ENCODE measurements around the gene PRDM13. TPM values are rescaled to one million over a fixed set of nuclear protein-coding genes. Genes with fewer than 3 reads are reported as not detected.

Gene PRDM13
- polyA plus RNA-seq (2013, experiment 1 of 4) = not detected
- polyA plus RNA-seq (2013, experiment 2 of 4) = not detected
- polyA plus RNA-seq (2013, experiment 3 of 4) = 0.59 TPM
- 0.41 TPM for polyA plus RNA-seq (2013, experiment 4 of 4)

DNA sequence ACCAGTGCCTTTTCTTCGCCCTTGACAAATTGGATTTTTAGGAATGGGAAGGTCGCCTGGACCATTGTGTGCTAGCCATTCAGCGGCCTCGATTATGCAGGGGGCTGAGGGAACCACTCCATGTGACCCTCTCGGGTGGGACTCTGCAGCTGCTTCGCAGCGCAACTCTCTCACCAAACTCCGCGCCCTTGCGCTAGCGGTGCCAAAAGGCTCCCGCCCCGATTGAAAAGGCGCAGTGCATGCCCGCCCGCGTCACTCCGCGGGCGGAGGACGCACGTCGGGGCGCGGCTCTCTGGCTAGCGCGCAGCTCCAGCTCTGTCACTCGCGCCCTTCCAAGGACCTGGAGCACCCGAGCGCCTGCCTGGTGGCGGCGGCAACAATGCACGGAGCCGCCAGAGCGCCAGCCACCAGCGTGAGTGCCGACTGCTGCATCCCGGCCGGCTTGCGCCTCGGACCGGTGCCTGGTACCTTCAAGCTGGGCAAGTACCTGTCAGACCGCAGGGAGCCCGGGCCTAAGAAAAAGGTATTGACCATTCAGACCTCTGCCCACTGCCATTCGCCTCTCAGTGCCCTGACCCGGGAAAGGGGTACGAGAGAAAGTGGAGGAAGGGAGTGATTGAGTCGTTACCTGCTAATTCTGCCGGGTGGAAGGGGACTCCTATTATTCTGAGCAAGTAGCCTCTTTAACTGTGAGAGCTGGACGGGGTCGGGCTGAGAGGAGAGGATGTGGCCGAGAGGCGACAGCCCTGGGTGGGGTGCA, at the start of gene PRDM13:
Gene PRDM13, plus strand, starts transcription at position 178 of the 760 bp plus-strand sequence. Its CDS starts 202 bp downstream, at position 380.
- Histone ChIP-seq H3K36me3 (ENCODE audit: control insufficient read depth, insufficient read depth, low read length) (no peaks in the 10 kb centered on the region), H3K9me3 (ENCODE audit: control insufficient read depth, low read length) (no peaks in the 10 kb centered on the region), H3K27me3 (ENCODE audit: control insufficient read depth, insufficient read depth, low read length, poor library complexity, severe bottlenecking) (peaks cover 100% of the 10 kb centered on the region), H3K27ac (ENCODE audit: insufficient read depth, low read depth, low read length, poor library complexity, severe bottlenecking) (no peak within 1 kb of the TSS), H3K4me1 (ENCODE audit: control insufficient read depth, insufficient read depth, low read length) (peaks cover 9% of the 10 kb centered on the region), H3K4me3 (ENCODE audit: insufficient read depth, low read depth, low read length) (no peak within 1 kb of the TSS)
- 1 to 2% methylated on average over 54 of the region's 54 CpGs for WGBS, 2 experiments

DNA sequence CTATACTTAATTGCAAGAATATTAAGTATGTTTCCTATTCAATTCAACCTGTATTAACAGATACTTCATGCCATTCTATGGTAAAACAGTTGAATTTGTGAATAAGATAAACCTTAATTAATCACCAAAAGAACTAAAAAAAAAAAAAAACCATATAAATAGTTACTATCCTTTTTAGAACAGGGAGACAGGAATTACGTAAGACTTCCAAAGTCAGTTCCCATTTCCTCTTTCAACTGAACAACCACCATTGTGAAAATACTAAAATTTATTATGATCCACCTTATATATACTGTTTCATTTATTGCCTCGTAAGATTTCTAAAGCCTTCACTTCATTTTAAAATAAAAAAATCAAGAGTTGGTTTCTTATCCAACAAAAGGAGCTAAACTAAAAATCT, 47.6 kb upstream of the PRDM13 start:
- no peaks in the 10 kb centered on the region for H3K27me3 ChIP-seq (ENCODE audit: control insufficient read depth, insufficient read depth, low read length, poor library complexity, severe bottlenecking)
- H3K9me3 ChIP-seq (ENCODE audit: control insufficient read depth, low read length) = no peaks in the 10 kb centered on the region
- peaks cover 21% of the 10 kb centered on the region for H3K36me3 ChIP-seq (ENCODE audit: control insufficient read depth, insufficient read depth, low read length)
- no peaks in the 10 kb centered on the region for H3K4me1 ChIP-seq (ENCODE audit: control insufficient read depth, insufficient read depth, low read length)
- H3K4me3 ChIP-seq (ENCODE audit: insufficient read depth, low read depth, low read length) = no peak overlapping the region
- WGBS, 2 experiments = 94 to 97% methylated on average over 2 of the region's 2 CpGs
- no peak overlapping the region for H3K27ac ChIP-seq (ENCODE audit: insufficient read depth, low read depth, low read length, poor library complexity, severe bottlenecking)

DNA sequence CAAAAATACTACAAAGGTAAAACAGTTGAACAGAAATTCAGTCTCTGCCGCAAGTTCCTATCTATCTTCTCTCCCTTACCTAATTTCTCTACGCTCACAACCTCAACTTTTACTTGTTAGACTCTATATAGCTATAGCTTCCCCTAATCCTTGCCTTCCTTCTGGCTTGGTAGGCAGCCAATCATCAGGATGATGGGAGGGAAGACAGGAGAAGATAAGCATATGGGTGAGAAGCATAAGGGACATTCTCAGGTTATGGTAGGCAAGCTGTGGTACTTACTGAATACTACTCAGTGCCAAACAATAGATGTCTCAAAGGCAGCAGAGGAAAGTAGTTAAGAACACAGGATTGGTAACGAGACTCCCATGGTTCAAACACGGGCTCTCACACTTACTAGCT, 46.0 kb upstream of the PRDM13 start:
- no peaks in the 10 kb centered on the region for H3K4me1 ChIP-seq (ENCODE audit: control insufficient read depth, insufficient read depth, low read length)
- 93 to 97% methylated on average over 3 to 4 of the region's 4 CpGs for WGBS, 2 experiments
- H3K9me3 ChIP-seq (ENCODE audit: control insufficient read depth, low read length) = no peaks in the 10 kb centered on the region
- no peaks in the 10 kb centered on the region for H3K27me3 ChIP-seq (ENCODE audit: control insufficient read depth, insufficient read depth, low read length, poor library complexity, severe bottlenecking)
- H3K36me3 ChIP-seq (ENCODE audit: control insufficient read depth, insufficient read depth, low read length) = peaks cover 11% of the 10 kb centered on the region
- H3K27ac ChIP-seq (ENCODE audit: insufficient read depth, low read depth, low read length, poor library complexity, severe bottlenecking) = no peak overlapping the region
- no peak overlapping the region for H3K4me3 ChIP-seq (ENCODE audit: insufficient read depth, low read depth, low read length)

DNA sequence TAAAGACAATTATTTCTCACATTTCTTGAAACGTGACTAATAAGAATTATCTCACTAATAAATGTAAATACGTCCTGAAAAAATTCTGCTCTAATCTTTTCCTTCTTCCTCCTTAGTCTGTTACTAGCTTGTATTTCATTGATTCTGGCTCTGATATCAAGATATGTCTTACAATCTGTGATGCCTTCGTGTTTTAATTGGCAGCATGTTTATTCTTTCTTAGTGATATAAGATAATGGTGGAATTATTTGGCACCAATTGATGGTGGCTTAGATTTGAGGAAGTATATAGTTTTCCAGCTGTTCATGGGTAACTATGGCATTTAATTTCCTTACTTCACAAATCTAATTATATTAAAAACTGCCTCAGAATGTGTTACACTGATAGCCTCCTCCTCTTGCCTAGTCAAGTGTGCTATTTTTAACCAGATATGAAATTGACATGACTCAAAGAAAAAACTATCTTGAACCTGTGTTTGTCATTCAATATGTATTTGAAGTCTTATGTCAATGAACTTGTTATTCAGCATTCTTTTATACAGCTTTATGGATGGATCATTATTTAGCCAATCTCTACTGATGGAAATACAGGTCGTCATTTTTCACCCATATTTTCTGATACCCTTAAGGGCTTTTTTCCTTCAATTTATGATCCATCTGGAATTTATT, 43.4 kb upstream of the PRDM13 start:
- Histone ChIP-seq H3K27me3 (ENCODE audit: control insufficient read depth, insufficient read depth, low read length, poor library complexity, severe bottlenecking) (no peaks in the 10 kb centered on the region), H3K36me3 (ENCODE audit: control insufficient read depth, insufficient read depth, low read length) (peaks cover 3% of the 10 kb centered on the region)
- WGBS, 2 experiments = 83 to 85% methylated on average over 3 to 4 of the region's 4 CpGs

DNA sequence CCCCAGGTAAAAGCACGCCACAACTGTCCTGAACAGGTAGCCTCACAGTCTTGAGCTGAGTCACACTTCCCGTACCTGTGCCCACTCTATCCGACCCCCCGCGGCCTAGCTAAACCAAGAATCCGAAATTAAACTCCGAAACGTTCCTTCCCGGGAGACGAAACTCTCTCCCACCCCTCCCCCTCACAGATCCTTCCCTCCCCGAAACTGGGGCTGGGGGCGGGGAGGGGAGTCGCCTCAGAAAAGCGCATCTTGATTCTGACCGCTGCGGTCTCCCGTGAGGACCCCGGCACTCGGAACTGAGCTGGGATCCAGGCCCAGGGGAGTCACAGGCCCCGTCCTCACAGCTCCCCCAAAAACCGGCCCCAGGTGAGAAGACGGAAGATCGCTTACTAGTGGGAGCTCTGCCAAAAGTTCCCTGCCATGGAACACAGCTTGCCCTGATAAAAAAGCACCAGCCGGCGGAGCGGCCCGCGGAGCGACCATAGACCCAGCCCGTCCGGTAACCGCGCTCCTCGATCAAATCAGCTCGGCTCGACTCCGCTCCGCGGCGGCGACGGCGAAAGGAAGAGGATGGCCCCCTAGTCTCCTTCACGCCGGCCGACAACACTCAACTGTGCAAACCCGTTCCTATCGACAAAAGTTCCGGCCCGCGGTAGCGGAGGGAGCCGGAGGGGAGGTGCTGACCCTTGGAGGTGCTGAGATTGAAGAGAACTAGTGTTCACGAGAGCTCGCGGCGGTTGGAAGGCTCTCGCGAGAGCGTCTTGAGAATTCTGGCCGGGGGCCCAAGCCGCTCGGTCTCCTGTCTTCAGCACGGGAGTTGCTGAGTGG, 38.3 kb upstream of the PRDM13 start, which contains the start of gene CCNC:
Gene CCNC, minus strand, starts transcription at position 558 of the 831 bp plus-strand sequence. Its CDS starts 133 bp downstream, at position 425.
- Histone ChIP-seq H3K36me3 (ENCODE audit: control insufficient read depth, insufficient read depth, low read length) (peaks cover 3% of the 10 kb centered on the region), H3K4me3 (ENCODE audit: insufficient read depth, low read depth, low read length) (peak within 1 kb of the TSS; percentile 89), H3K27me3 (ENCODE audit: control insufficient read depth, insufficient read depth, low read length, poor library complexity, severe bottlenecking) (no peaks in the 10 kb centered on the region), H3K4me1 (ENCODE audit: control insufficient read depth, insufficient read depth, low read length) (no peaks in the 10 kb centered on the region), H3K27ac (ENCODE audit: insufficient read depth, low read depth, low read length, poor library complexity, severe bottlenecking) (peak within 1 kb of the TSS; percentile 75), H3K9me3 (ENCODE audit: control insufficient read depth, low read length) (no peaks in the 10 kb centered on the region)
- WGBS, 2 experiments = 0 to 1% methylated on average over 64 of the region's 64 CpGs

More for the DNA sequence above, 43.4 kb upstream of the PRDM13 start:
- Histone ChIP-seq H3K27ac (ENCODE audit: insufficient read depth, low read depth, low read length, poor library complexity, severe bottlenecking) (no peak overlapping the region), H3K4me1 (ENCODE audit: control insufficient read depth, insufficient read depth, low read length) (no peaks in the 10 kb centered on the region), H3K4me3 (ENCODE audit: insufficient read depth, low read depth, low read length) (no peak overlapping the region), H3K9me3 (ENCODE audit: control insufficient read depth, low read length) (no peaks in the 10 kb centered on the region)

DNA sequence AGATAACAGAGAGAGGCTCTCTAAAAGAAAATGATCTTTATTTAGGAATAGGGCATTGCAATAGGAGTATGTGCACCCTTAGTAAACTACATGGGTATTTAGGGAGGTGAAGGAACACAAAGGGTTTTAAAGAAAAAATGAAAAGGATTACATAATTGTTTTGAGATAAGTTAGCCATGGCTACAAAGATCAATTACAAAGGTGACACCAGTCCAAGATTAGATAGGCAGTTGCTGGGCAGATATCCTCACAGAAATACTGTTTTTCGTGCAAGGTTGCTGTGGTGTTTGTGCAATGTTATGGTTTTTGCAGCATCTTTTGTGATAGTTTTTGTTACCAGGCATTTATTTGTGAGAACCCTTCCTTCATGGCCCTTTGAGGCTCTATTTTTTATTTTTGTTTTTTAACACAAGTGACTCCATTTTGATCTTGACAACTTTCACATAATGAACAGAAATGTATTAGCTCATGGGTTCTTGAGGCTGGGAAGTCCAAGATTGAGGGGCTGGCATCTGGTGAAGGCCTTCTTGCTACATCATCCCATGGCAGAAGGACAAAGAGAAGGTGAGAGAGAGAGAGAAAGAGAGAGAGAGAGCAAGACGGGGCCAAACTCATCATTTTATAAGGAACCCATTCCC, 32.5 kb upstream of the PRDM13 start:
- Histone ChIP-seq H3K9me3 (ENCODE audit: control insufficient read depth, low read length) (no peaks in the 10 kb centered on the region), H3K4me1 (ENCODE audit: control insufficient read depth, insufficient read depth, low read length) (no peaks in the 10 kb centered on the region), H3K4me3 (ENCODE audit: insufficient read depth, low read depth, low read length) (no peak overlapping the region), H3K27me3 (ENCODE audit: control insufficient read depth, insufficient read depth, low read length, poor library complexity, severe bottlenecking) (peaks cover 19% of the 10 kb centered on the region), H3K36me3 (ENCODE audit: control insufficient read depth, insufficient read depth, low read length) (no peaks in the 10 kb centered on the region), H3K27ac (ENCODE audit: insufficient read depth, low read depth, low read length, poor library complexity, severe bottlenecking) (no peak overlapping the region)
- 91 to 98% methylated on average over 2 of the region's 2 CpGs for WGBS, 2 experiments

DNA sequence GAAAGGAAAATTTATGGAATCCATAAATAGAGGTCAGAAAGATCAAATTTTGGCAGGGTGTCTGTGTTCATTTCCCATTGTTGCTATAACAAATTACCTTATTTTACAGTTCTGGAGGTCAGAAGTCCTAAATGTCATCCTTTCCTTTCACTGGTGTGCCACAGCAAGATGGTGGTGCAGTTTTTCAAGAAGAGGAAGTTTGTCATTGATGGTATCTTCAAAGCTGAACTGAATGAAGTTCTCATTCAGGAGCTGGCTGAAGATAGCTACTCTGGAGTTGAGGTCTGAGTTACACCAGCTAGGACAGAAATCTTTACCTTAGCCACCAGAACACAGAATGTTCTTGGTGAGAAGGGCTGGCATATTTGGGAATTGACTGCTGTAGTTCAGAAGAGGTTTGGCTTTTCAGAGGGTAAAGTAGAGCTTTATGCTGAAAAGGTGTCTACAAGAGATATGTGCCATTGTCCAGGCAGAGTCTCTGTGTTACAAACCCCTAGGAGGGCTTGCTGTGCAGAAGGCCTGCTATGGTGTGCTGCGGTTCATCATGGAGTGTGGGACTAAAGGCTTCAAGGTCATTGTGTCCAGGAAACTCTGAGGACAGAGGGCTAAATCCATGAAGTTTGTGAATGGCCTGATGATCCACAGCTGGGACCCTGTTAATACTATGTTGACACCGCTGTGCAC, 30.9 kb upstream of the PRDM13 start:
- 88 to 92% methylated on average over 2 of the region's 2 CpGs for WGBS, 2 experiments
- no peak overlapping the region for H3K4me3 ChIP-seq (ENCODE audit: insufficient read depth, low read depth, low read length)
- no peak overlapping the region for H3K27ac ChIP-seq (ENCODE audit: insufficient read depth, low read depth, low read length, poor library complexity, severe bottlenecking)
- H3K4me1 ChIP-seq (ENCODE audit: control insufficient read depth, insufficient read depth, low read length) = no peaks in the 10 kb centered on the region
- H3K9me3 ChIP-seq (ENCODE audit: control insufficient read depth, low read length) = no peaks in the 10 kb centered on the region
- H3K27me3 ChIP-seq (ENCODE audit: control insufficient read depth, insufficient read depth, low read length, poor library complexity, severe bottlenecking) = peaks cover 25% of the 10 kb centered on the region
- H3K36me3 ChIP-seq (ENCODE audit: control insufficient read depth, insufficient read depth, low read length) = no peaks in the 10 kb centered on the region

DNA sequence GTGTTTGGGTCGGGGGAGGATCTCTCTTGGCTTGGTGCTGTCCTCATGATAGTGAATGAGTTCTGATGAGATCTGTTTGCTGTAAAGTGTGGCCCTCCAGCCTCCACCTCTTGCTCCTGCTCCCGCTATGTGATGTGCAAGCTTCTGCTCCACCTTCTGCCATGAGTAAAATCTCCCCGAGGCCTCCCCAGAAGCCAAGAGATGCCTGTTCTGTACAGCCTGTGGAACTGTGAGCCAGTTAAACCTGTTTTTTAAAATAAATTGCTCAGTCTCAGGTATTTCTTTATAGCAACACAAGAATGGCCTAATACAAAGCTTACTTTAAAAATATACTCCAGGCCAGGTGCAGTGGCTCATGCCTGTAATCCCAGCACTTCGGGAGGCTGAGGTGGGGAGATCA, 26.9 kb upstream of the PRDM13 start:
- no peaks in the 10 kb centered on the region for H3K36me3 ChIP-seq (ENCODE audit: control insufficient read depth, insufficient read depth, low read length)
- no peak overlapping the region for H3K27ac ChIP-seq (ENCODE audit: insufficient read depth, low read depth, low read length, poor library complexity, severe bottlenecking)
- H3K27me3 ChIP-seq (ENCODE audit: control insufficient read depth, insufficient read depth, low read length, poor library complexity, severe bottlenecking) = peaks cover 42% of the 10 kb centered on the region
- no peak overlapping the region for H3K4me3 ChIP-seq (ENCODE audit: insufficient read depth, low read depth, low read length)
- H3K9me3 ChIP-seq (ENCODE audit: control insufficient read depth, low read length) = no peaks in the 10 kb centered on the region
- WGBS, 2 experiments = 81 to 83% methylated on average over 4 of the region's 4 CpGs
- no peaks in the 10 kb centered on the region for H3K4me1 ChIP-seq (ENCODE audit: control insufficient read depth, insufficient read depth, low read length)

DNA sequence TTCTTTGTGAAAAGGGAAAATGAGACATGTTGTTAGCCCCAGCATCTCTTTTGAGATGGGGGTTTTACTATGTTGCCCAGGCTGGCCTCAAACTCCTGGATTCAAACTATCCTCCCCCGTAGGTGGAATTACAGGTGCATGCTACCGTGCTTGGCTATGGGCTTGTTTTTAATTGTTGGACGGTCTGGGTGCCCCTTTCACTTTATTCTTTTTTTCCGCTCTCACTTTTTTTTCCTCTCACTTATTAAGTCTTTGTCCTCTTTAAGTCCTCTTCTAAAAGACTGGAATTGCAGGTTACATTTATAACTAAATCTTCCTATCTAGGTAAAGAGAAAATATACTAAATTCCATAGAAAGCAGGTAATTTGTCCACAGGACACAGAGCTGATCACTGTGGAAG, 18.8 kb upstream of the PRDM13 start:
- Histone ChIP-seq H3K36me3 (ENCODE audit: control insufficient read depth, insufficient read depth, low read length) (no peaks in the 10 kb centered on the region), H3K4me1 (ENCODE audit: control insufficient read depth, insufficient read depth, low read length) (no peaks in the 10 kb centered on the region), H3K9me3 (ENCODE audit: control insufficient read depth, low read length) (no peaks in the 10 kb centered on the region), H3K27ac (ENCODE audit: insufficient read depth, low read depth, low read length, poor library complexity, severe bottlenecking) (no peak overlapping the region), H3K4me3 (ENCODE audit: insufficient read depth, low read depth, low read length) (no peak overlapping the region), H3K27me3 (ENCODE audit: control insufficient read depth, insufficient read depth, low read length, poor library complexity, severe bottlenecking) (peaks cover 97% of the 10 kb centered on the region)
- 81 to 83% methylated on average over 4 of the region's 4 CpGs for WGBS, 2 experiments

Data from ectodermal cell (in vitro differentiated cells).